SIG-M5 (cell line): Measurements from ENCODE around the gene DTX3.
"Not testable (repeated sequence)": the region's sequence is repeated elsewhere in the genome, so short reads cannot be mapped to it uniquely, and the experiment has no call there.

Experiments
- DNase-seq: peaks from one replicate; lab custom pipeline; 2025; lab: John Stamatoyannopoulos, UW

DTX3 gene

DNA sequence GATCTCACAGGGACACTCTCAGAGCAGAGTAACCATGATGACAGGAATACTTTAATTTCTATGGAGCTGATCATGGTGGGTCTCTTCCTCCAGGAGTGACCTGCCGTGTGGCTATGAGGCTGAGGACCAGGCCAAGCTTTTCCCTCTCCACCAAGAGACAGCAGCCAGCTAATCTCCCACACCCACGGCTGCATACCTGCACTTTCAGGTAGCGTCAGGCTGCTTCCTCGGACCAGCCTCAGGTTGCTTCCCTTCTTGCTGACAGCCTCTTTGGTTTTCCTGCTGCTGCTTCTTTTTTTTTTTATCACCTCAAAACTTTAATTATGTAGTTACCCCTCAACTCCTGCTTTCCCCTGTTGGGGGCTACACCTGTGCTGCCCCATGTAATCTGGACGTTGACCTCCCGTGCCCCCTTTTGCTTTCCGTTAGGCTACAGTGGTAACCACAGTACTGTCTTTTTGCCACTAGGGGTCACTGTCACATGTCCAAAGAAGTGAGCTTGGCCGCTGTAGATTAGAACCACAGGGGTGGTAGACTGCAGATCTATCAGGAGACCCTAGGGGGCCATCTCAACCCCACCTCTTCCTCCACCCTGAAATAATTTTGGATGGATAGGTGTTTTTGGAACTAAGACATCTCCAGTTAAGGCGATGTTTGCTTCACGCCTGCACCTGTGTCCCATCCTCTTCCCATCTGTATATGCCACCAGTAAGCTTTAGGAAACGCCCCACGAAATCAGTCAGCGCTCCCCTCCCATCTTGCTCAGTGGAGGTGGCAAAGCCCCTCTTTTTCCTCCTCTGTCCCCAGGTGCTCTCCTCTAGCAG lies 21.4 kb upstream of the DTX3 start:
- DNase-seq, result peak; percentile 38

DNA sequence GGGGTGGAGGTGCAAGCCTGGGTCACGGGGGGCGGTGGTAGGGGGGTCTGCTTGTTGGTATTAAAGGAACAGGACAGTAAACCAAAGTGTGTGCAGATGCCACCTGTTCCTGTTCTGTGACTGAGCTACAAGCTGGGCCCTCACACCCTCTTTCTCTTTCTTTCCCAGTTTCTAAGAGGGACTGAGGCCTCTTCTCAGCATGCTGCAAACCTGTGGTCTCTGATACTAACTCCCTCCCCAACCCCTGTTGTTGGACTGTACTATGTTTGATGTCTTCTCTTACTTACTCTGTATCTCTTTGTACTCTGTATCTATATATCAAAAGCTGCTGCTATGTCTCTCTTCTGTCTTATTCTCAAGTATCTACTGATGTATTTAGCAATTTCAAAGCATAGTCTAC lies 20.6 kb upstream of the DTX3 start:
- DNase-seq, result no peak

DNA sequence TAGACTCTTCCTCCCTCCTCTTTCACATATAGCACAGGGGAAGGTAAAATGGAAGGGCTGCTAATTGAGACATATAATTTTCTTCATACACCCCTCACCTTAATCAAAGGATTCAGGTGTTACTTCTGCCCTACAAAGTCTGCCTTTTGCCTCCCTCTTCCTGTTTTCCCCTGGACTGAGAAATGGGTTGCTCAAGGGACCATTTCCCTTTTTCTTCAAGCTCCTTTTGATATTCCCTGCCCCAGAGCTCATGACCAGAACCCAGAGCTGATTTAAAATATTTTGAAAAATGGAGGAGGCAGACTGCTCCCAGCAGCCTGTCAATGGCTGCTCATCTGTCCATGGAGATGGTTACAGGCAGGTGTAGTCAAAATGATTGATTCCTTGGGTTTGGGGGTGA lies 19.9 kb upstream of the DTX3 start:
- peak; percentile 9 for DNase-seq

DNA sequence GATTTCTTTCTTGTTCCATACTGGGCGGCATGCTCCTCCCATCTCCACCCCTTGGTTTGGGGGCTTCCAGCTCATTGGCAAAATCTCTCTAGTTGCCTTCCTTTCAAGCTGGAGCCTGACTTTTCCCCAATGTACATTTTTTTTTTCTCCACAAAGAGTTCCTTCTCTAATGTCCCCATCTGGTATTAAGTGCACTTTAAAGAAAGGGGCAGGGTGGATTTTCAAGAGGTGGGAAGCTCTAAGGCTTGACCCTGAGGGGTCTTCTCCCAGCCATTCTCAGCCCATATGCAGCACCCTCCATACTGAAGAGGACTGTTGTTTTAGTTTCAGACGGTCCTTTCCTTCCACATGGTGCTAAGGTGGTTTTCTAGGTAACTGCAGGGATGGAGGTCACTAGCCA lies 19.5 kb upstream of the DTX3 start:
- DNase-seq, result no peak

DNA sequence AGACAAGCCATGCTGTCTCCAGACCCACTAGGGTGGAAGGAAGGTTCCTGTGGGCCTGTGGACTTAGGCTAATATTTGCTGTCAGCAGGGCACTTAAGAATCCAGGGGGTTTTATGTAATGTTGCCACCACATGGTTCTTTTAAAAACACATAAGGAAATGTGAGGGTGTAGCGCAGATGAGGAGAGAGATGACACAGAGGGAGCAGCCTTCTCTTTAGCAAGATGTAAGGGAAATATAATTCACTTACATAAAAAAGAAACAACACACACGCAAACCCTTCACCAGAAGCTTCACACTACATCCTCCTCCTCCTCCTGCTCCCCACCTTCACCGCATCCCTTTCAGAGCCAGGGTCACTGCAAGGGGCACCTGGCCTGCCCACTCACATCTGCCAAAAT lies 18.5 kb upstream of the DTX3 start:
- no peak for DNase-seq

GRCh38 chr12:57586832-57587429 lies 17.7 kb upstream of the DTX3 start:
- no peak for DNase-seq

DNA sequence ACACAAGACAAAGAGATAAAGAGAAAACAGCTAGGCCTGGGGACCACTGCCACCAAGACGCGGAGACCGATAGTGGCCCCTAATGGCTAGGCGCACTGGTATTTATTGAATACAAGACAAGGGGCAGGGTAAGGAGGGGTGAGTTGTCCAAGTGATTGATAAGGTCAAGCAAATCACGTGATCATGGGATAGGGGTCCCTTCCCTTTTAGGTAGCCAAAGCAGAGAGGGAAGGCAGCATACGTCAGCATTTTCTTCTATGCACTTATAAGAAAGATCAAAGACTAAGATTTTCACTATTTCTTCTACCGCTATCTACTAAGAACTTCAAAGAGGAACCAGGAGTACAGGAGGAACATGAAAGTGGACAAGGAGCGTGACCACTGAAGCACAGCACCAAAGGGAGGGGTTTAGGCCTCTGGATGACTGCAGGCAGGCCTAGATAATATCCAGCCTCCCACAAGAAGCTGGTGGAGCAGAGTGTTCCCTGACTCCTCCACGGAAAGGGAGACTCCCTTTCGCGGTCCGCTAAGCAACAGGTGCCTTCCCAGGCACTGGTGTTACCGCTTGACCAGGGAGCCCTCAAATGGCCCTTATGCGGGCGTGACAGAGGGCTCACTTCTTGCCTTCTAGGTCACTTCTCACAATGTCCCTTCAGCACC lies 15.5 kb upstream of the DTX3 start:
- not testable (repeated sequence) for DNase-seq

DNA sequence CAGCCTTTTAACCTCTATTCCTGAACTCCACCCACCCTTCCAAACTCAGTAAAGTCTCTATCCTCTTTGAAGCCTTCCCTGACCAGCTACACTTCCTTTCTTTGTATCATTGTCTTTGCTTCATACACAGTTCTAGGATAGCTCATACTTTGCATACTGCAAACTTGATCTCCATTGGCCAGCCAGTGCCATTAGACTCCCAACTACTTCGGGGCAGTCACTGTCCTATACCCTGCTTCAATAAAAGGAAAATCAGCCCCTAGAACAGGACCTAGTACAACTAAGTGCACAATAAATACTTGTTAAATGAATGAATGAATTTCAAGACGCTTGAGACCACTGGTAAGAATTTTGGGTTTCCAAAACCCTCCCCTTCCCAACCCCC lies 14.2 kb upstream of the DTX3 start:
- no peak for DNase-seq

GRCh38 chr12:57590864-57591781 lies 13.5 kb upstream of the DTX3 start, which contains the start of gene PIP4K2C:
TSS of gene PIP4K2C (plus strand) at chr12:57591192. CDS start at chr12:57591290, 98 bp downstream.
- no peak for DNase-seq

DNA sequence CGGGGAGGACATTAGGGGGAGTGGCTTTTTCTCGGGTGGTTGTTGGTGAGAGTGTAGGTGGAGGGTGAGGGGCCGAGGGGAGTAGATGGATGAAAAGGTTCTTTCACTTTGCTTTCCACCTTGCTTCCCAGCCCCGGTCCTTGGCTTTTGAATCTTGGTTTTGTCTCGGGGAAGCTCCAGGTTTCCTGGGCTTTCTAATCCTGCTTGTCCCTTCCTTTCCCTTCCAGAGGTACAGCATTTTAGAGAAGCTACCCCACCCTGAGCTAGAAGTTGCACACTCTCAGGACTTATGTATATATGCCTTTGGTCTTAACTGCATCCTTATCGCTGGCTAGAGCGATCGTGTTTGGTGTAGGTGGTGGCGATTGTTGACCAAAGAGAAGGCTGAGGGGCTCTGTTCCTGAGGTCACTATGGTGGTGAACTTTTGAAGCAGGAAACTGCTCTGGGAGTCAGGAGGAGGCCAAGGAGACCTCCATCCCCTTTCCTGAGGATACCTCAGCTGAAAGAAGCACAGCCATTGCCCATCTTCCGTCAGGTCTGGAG lies 12.8 kb upstream of the DTX3 start:
- DNase-seq, result no peak

GRCh38 chr12:57592551-57593165 lies 12.0 kb upstream of the DTX3 start:
- no peak for DNase-seq

- no peak for DNase-seq
Observed at GRCh38 chr12:57593187-57593586, 11.4 kb upstream of the DTX3 start.

DNA sequence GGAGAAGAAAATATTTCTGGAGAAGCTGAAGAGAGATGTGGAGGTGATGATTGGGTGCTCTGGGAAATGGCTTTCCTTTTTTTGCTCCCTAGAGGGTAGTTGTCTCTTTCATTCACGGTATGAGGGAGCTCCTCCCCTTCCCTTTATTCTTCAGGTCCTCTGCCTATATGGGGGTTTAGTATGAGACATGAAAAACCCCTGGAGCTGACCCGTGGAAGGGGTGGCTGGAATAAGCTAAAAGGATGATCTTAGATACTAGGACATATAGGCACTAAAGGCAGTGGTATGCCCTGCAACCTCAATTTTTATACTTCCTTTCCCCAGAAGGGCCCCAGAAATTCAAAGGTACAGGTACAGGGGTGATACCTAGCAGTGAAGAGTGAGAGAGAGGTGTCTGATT lies 4.2 kb upstream of the DTX3 start:
- no peak for DNase-seq

DNA sequence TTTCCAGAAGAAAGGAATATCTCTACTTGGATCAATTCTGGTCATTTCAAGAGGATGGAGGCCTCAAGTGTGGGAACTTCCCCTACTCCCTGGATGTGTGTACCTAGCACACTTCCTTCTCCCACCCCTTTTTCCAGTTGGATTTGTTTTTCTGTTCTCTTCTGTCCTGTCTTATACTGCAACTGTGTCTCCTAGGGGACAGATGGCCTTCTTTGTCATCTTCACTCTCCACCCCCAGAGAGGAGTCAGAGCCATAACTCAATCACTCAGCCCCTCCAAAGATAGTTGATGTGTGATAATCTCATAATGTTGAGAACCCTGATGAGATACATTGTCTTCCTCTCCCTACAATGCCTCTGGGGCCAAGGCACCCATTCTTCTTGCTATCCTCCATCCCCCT lies 2.1 kb upstream of the DTX3 start:
- DNase-seq, result no peak

GRCh38 chr12:57603324-57603723 lies 1.3 kb upstream of the DTX3 start:
- DNase-seq, result no peak

GRCh38 chr12:57603815-57604453 lies 690 bp upstream of the DTX3 start:
- DNase-seq, result no peak

GRCh38 chr12:57604992-57605810 lies 577 bp downstream of the DTX3 start:
- no peak for DNase-seq

- no peak for DNase-seq
Observed at GRCh38 chr12:57605811-57606311, 1.2 kb downstream of the DTX3 start.

GRCh38 chr12:57606399-57606798 lies 1.8 kb downstream of the DTX3 start:
- DNase-seq, result no peak

DNA sequence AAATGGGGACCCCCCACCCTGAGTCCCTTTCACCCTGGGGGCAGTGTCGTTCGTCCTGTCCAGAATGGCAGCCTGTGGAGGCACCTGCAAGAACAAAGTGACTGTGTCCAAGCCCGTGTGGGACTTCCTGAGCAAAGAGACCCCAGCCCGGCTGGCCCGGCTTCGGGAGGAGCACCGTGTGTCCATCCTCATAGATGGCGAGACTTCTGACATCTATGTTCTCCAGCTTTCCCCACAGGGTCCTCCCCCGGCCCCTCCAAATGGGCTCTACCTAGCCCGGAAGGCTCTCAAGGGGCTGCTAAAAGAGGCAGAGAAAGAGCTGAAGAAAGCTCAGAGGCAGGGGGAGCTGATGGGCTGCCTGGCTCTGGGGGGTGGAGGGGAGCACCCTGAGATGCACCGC lies 2.2 kb downstream of the DTX3 start:
- no peak for DNase-seq
